ENCODE results near the gene DLGAP1. TPM values are rescaled to one million over a fixed set of nuclear protein-coding genes. Genes with fewer than 3 reads are reported as not detected.

The DLGAP1 gene
- total and polyA plus RNA-seq, 2 of the 13 experiments (the other 11 are each of a cell fraction or from before 2014, with no cell fraction given), result 0.01 TPM; not detected in 1

GRCh38 chr18:3985020-3985419 lies 470.1 kb downstream of the DLGAP1 start:
- H3K27ac ChIP-seq (ENCODE audit: extremely low read length, insufficient read depth, low read length), result no peak overlapping the region

GRCh38 chr18:3984163-3984757 lies 470.8 kb downstream of the DLGAP1 start:
- Histone ChIP-seq H3K9me3 (ENCODE audit: low read length) (peaks cover 2% of the 10 kb centered on the region), H3K4me1 (ENCODE audit: insufficient read depth, low read length) (no peaks in the 10 kb centered on the region), H3K27me3 (ENCODE audit: control insufficient read depth in 1 of 2, insufficient read depth in 2 of 2, low read length in 2 of 2) (peaks cover 2 to 9% of the 10 kb centered on the region in 2 experiments; a peak in 3 of 5 replicates), H3K79me2 (ENCODE audit: insufficient read depth, low read length) (no peaks in the 10 kb centered on the region), H3K27ac (ENCODE audit: extremely low read length, insufficient read depth, low read length) (no peak overlapping the region), H3K4me3 (replicated peaks in 1 of 3; ENCODE audit: insufficient read depth in 1 of 3, low read depth in 2 of 3, low read length in 3 of 3) (no peak overlapping the region), H4K20me1 (ENCODE audit: insufficient read depth, low read length) (no peaks in the 10 kb centered on the region), H3K4me2 (ENCODE audit: low read depth, low read length) (no peak overlapping the region), H3K36me3 (replicated peaks in 1 of 2; ENCODE audit: control insufficient read depth in 1 of 2, insufficient read depth in 2 of 2, low read length in 2 of 2) (no peaks in the 10 kb centered on the region), H2AFZ (ENCODE audit: low read length) (no peak overlapping the region), H3K9ac (ENCODE audit: insufficient read depth, low read depth, low read length) (no peak overlapping the region)
- in situ Hi-C loops (cut with HindIII; ENCODE audit: extremely low pct_ligation_motif_present, low pct_unique_long_range_greater_than_20kb), result no loop called here
- CTCF ChIA-PET (ENCODE audit: low intra/inter-chr PET ratio, low total read pairs), result no interaction called here
- intact Hi-C loops (cut with micrococcal nuclease; ENCODE audit: unreplicated experiment), result no loop called here
- FAIRE-seq (no peak), DNase-seq (ENCODE audit: low spot score) (no peak), ATAC-seq (no peak)
- 0% methylated on average over 3 of the region's 3 CpGs for WGBS (ENCODE audit: low lambda C conversion rate)
- no TSS peak for BruUV-seq (replicated peaks)
- POLR2A ChIA-PET, result no interaction called here
- TF ChIP-seq ZSCAN9 (CRISPR knock-in tag; IDR thresholded peaks at IDR 0.05; ENCODE audit: borderline replicate concordance) (no peak), ZNF652 (CRISPR knock-in tag; IDR thresholded peaks at IDR 0.05; ENCODE audit: borderline replicate concordance, low read depth) (no peak), HNF4A (CRISPR knock-in tag; IDR thresholded peaks at IDR 0.05) (no peak), HNF1A (IDR thresholded peaks at IDR 0.05; ENCODE audit: low read depth) (no peak), HNF1A (CRISPR knock-in tag; IDR thresholded peaks at IDR 0.05; ENCODE audit: borderline replicate concordance) (no peak), ZMYM2 (CRISPR knock-in tag; IDR thresholded peaks at IDR 0.05) (no peak), FOXA1 (IDR thresholded peaks at IDR 0.05) (no peak), FOXA1 (CRISPR knock-in tag; IDR thresholded peaks at IDR 0.05) (no peak), MAX (IDR thresholded peaks at IDR 0.05) (no peak), ZNF775 (CRISPR knock-in tag; IDR thresholded peaks at IDR 0.05; ENCODE audit: borderline replicate concordance) (no peak), MLX (CRISPR knock-in tag; IDR thresholded peaks at IDR 0.05) (no peak)

More at GRCh38 chr18:3985020-3985419, 470.1 kb downstream of the DLGAP1 start:
- DNase-seq (ENCODE audit: low spot score) (no peak), FAIRE-seq (no peak), ATAC-seq (no peak)
- no peaks in the 10 kb centered on the region for H3K36me3 ChIP-seq (replicated peaks in 1 of 2; ENCODE audit: control insufficient read depth in 1 of 2, insufficient read depth in 2 of 2, low read length in 2 of 2)
- H2AFZ ChIP-seq (ENCODE audit: low read length), result no peak overlapping the region
- in situ Hi-C loops (cut with HindIII; ENCODE audit: extremely low pct_ligation_motif_present, low pct_unique_long_range_greater_than_20kb) (no loop called here), intact Hi-C loops (cut with micrococcal nuclease; ENCODE audit: unreplicated experiment) (no loop called here)
- H3K9me3 ChIP-seq (ENCODE audit: low read length), result no peaks in the 10 kb centered on the region
- no peak overlapping the region for H3K4me3 ChIP-seq (replicated peaks in 1 of 3; ENCODE audit: insufficient read depth in 1 of 3, low read depth in 2 of 3, low read length in 3 of 3)
- TF ChIP-seq HOXA7 (CRISPR knock-in tag; IDR thresholded peaks at IDR 0.05), result no peak
- no peak for TF ChIP-seq PREB (CRISPR knock-in tag; IDR thresholded peaks at IDR 0.05)
- no peak for TF ChIP-seq ZMYM3 (CRISPR knock-in tag; IDR thresholded peaks at IDR 0.05)
- CTCF ChIA-PET (ENCODE audit: low intra/inter-chr PET ratio, low total read pairs), result no interaction called here
- POLR2A ChIA-PET, result no interaction called here
- H3K27me3 ChIP-seq (ENCODE audit: control insufficient read depth in 1 of 2, insufficient read depth in 2 of 2, low read length in 2 of 2), result peaks cover 2 to 9% of the 10 kb centered on the region in 2 experiments; a peak in 2 of 5 replicates
- no peak overlapping the region for H3K9ac ChIP-seq (ENCODE audit: insufficient read depth, low read depth, low read length)
- H3K79me2 ChIP-seq (ENCODE audit: insufficient read depth, low read length), result no peaks in the 10 kb centered on the region
- no TSS peak for BruUV-seq (replicated peaks)
- no peaks in the 10 kb centered on the region for H4K20me1 ChIP-seq (ENCODE audit: insufficient read depth, low read length)
- H3K4me1 ChIP-seq (ENCODE audit: insufficient read depth, low read length), result no peaks in the 10 kb centered on the region
- no peak overlapping the region for H3K4me2 ChIP-seq (ENCODE audit: low read depth, low read length)

Data from HepG2 (cell line).